Tibial nerve (tissue), 4 donors: ENCODE data around the gene TMEM121. TPM values are rescaled to one million over a fixed set of nuclear protein-coding genes. Genes with fewer than 3 reads are reported as not detected.

ENCODE experiments used
- DNase-seq, 2 donors: peaks; one replicate each; pipeline ENCODE4 v3.0.0-alpha.2; 2019; ENCODE audit warnings: low spot score in 2 of 2
- H3K27ac ChIP-seq, 4 donors: fragments of 200-600 bp; sonication (generic) in 3 of 4; one replicate each; pipeline ENCODE4 v1.5.1; 2017 to 2019; ENCODE audit warnings: mild to moderate bottlenecking in 1 of 4
- H3K27me3 ChIP-seq, 2 donors: fragments of 200-600 bp; sonication (generic) in 1 of 2; one replicate each; pipeline versions ENCODE4 v1.5.1 to v1.6.0; 2017 to 2019
- H3K36me3 ChIP-seq, 3 donors: fragments of 200-600 bp; sonication (generic); one replicate each; pipeline ENCODE4 v1.5.1; 2018 to 2019
- H3K4me1 ChIP-seq, 4 donors: fragments of 200-600 bp; sonication (generic) in 3 of 4; one replicate each; pipeline ENCODE4 v1.5.1; 2017 to 2019
- H3K4me3 ChIP-seq, 4 donors: fragments of 200-600 bp; sonication (generic) in 3 of 4; one replicate each; pipeline ENCODE4 v1.5.1; 2017 to 2019; ENCODE audit warnings: mild to moderate bottlenecking in 1 of 4, moderate library complexity in 1 of 4
- H3K9me3 ChIP-seq, 4 donors: fragments of 200-600 bp; sonication (generic) in 3 of 4; one replicate each; pipeline ENCODE4 v1.5.1; 2017 to 2019
- CTCF ChIP-seq, 5 experiments: fragments of 200-600 bp in 3 of 5; fragments of 450-650 bp in 2 of 5; sonication (generic) in 3 of 5; IDR thresholded peaks; one replicate each; pipeline ENCODE4 v1.5.1; 2016 to 2019; ENCODE audit warnings: antibody characterized with exemption in 5 of 5, mild to moderate bottlenecking in 3 of 5, moderate library complexity in 2 of 5
- EP300 ChIP-seq, 2 donors: sonication (generic); formaldehyde crosslinking; IDR thresholded peaks; one replicate each; pipeline ENCODE4 v1.6.1; 2017; ENCODE audit warnings: antibody characterized with exemption in 2 of 2, mild to moderate bottlenecking in 1 of 2
- POLR2A ChIP-seq, 2 donors: fragments of 450-650 bp; IDR thresholded peaks; one replicate each; pipeline ENCODE4 v1.6.1; 2017; ENCODE audit warnings: antibody characterized with exemption in 2 of 2, mild to moderate bottlenecking in 2 of 2, moderate library complexity in 2 of 2
- WGBS, 2 donors: methylation state at CpG; one replicate each; pipeline ENCODE4 v1.1.5; 2018; 5-methylcytosine and 5-hydroxymethylcytosine counted together
- total RNA-seq, 4 donors: library from RNA; depleted of rRNA; stranded (reverse); fragments of >200 nt; gene quantifications; one replicate each; pipeline ENCODE4 v1.1.0, GENCODE V29; 2016

The TMEM121 gene
- total RNA-seq, 4 donors from 2014 or later: 15.1 to 28.2 (median 20.1) TPM

GRCh38 chr14:105503296-105503640 is 23.1 kb upstream of the TMEM121 start:
- Histone ChIP-seq H3K4me1 (peaks cover 0 to 19% (median 7%) of the 10 kb centered on the region in 4 donors), H3K9me3 (no peaks in the 10 kb centered on the region), H3K4me3 (no peak overlapping the region), H3K27ac (peak overlapping the region in 2 of 4 donors; percentile 43 to 63), H3K27me3 (no peaks in the 10 kb centered on the region), H3K36me3 (peaks cover 0 to 4% (median 0%) of the 10 kb centered on the region in 3 donors)
- 90 to 91% methylated on average over 7 of the region's 7 CpGs for WGBS, 2 donors
- no peak for DNase-seq
- TF ChIP-seq EP300 (IDR thresholded peaks at IDR 0.05) (no peak), POLR2A (IDR thresholded peaks at IDR 0.05) (no peak), CTCF (IDR thresholded peaks at IDR 0.05) (no peak)

GRCh38 chr14:105503935-105504692 is 22.3 kb upstream of the TMEM121 start:
- Histone ChIP-seq H3K9me3 (no peaks in the 10 kb centered on the region), H3K27me3 (no peaks in the 10 kb centered on the region), H3K36me3 (no peaks in the 10 kb centered on the region), H3K4me3 (no peak overlapping the region), H3K27ac (peak overlapping the region in 1 of 4 donors; percentile 63), H3K4me1 (peaks cover 0 to 11% (median 2%) of the 10 kb centered on the region in 4 donors)
- TF ChIP-seq EP300 (IDR thresholded peaks at IDR 0.05) (no peak), CTCF (IDR thresholded peaks at IDR 0.05) (no peak), POLR2A (IDR thresholded peaks at IDR 0.05) (no peak)
- 69 to 76% methylated on average over 27 to 29 of the region's 29 CpGs for WGBS, 2 donors
- no peak for DNase-seq

GRCh38 chr14:105505101-105505500 is 21.3 kb upstream of the TMEM121 start:
- WGBS, 2 donors: 54 to 78% methylated on average over 10 to 16 of the region's 16 CpGs
- Histone ChIP-seq H3K36me3 (no peaks in the 10 kb centered on the region), H3K27me3 (peaks cover 0 to under 1% of the 10 kb centered on the region in 2 donors), H3K4me1 (peaks cover 0 to under 1% (median 0%) of the 10 kb centered on the region in 4 donors), H3K4me3 (no peak overlapping the region), H3K27ac (peak overlapping the region in 1 of 4 donors; percentile 63), H3K9me3 (no peaks in the 10 kb centered on the region)
- TF ChIP-seq POLR2A (IDR thresholded peaks at IDR 0.05) (no peak), CTCF (IDR thresholded peaks at IDR 0.05) (no peak), EP300 (IDR thresholded peaks at IDR 0.05) (no peak)
- DNase-seq: no peak

GRCh38 chr14:105507247-105507646 is 19.1 kb upstream of the TMEM121 start:
- H3K27me3 ChIP-seq: peaks cover 0 to 17% of the 10 kb centered on the region in 2 donors
- H3K9me3 ChIP-seq: no peaks in the 10 kb centered on the region
- no peaks in the 10 kb centered on the region for H3K36me3 ChIP-seq
- H3K4me3 ChIP-seq: no peak overlapping the region
- TF ChIP-seq CTCF (IDR thresholded peaks at IDR 0.05): no peak
- no peak for TF ChIP-seq EP300 (IDR thresholded peaks at IDR 0.05)
- no peak for TF ChIP-seq POLR2A (IDR thresholded peaks at IDR 0.05)
- WGBS, 2 donors: 72 to 76% methylated on average over 17 of the region's 17 CpGs
- DNase-seq: no peak
- H3K4me1 ChIP-seq: no peaks in the 10 kb centered on the region
- H3K27ac ChIP-seq: no peak overlapping the region

GRCh38 chr14:105508069-105508468 is 18.3 kb upstream of the TMEM121 start:
- Histone ChIP-seq H3K27me3 (peaks cover 0 to 21% of the 10 kb centered on the region in 2 donors), H3K27ac (no peak overlapping the region), H3K36me3 (no peaks in the 10 kb centered on the region), H3K4me1 (no peaks in the 10 kb centered on the region), H3K9me3 (no peaks in the 10 kb centered on the region), H3K4me3 (no peak overlapping the region)
- WGBS, 2 donors: 83 to 84% methylated on average over 16 of the region's 16 CpGs
- no peak for TF ChIP-seq CTCF (IDR thresholded peaks at IDR 0.05)
- no peak for TF ChIP-seq POLR2A (IDR thresholded peaks at IDR 0.05)
- no peak for TF ChIP-seq EP300 (IDR thresholded peaks at IDR 0.05)
- DNase-seq: no peak
